HEK293 (cell line): ENCODE data around the gene DDX41.

Source experiments
- CTCF ChIA-PET: fragments of 350-600 bp; formaldehyde crosslinking; extraction: SDS; loops from one replicate; lab custom pipeline; 2021; ENCODE audit warnings: antibody characterized with exemption; lab: Yijun Ruan, JAX
- POLR2A ChIA-PET: fragments of 300-600 bp; formaldehyde crosslinking; extraction: SDS; loops from one replicate; lab custom pipeline; 2020; ENCODE audit warnings: antibody characterized with exemption, inconsistent platforms; lab: Yijun Ruan, JAX
- H3K27ac ChIP-seq: fragments of 200-500 bp; sonication (Bioruptor generic); 2 replicates; pipeline ENCODE4 v1.5.1; 2014; ENCODE audit warnings: low read depth, low read length, control low read depth, inconsistent platforms; ENCODE audit errors: extremely low read depth
- H3K36me3 ChIP-seq, 2 experiments: fragments of 200-500 bp in 1 of 2; sonication (Bioruptor generic) in 1 of 2; 1 replicate in 1 of 2; 2 replicates in 1 of 2; pipeline ENCODE4 v1.5.1; 2014 to 2017; ENCODE audit warnings: inconsistent platforms in 2 of 2, low read length in 2 of 2; ENCODE audit not compliant: control insufficient read depth in 2 of 2, insufficient read depth in 1 of 2
- H3K4me1 ChIP-seq: fragments of 200-500 bp; sonication (Bioruptor generic); 2 replicates; pipeline ENCODE4 v1.5.1; 2014; ENCODE audit warnings: mild to moderate bottlenecking, low read length, inconsistent platforms; ENCODE audit not compliant: control insufficient read depth, insufficient read depth
- H3K4me3 ChIP-seq: 2 replicates; pipeline ENCODE4 v1.5.1; 2011; ENCODE audit warnings: low read depth, mild to moderate bottlenecking, control low read depth, low read length, moderate library complexity
- H3K9me3 ChIP-seq: fragments of 200-500 bp; sonication (Bioruptor generic); 2 replicates; pipeline ENCODE4 v1.5.1; 2014; ENCODE audit warnings: low read depth, low read length, inconsistent platforms; ENCODE audit not compliant: control insufficient read depth, insufficient read depth
- EGR2 ChIP-seq: fragments of 450-650 bp; formaldehyde crosslinking; IDR thresholded peaks from 2 replicates; pipeline ENCODE4 v1.5.1; 2016; ENCODE audit warnings: low read depth, missing biosample characterization, missing genetic modification characterization
- TRIM28 ChIP-seq: IDR thresholded peaks from 2 replicates; pipeline ENCODE4 v1.6.1; 2011; ENCODE audit warnings: low read length, control low read depth, borderline replicate concordance
- ZFHX2 ChIP-seq: fragments of 450-650 bp; formaldehyde crosslinking; conservative IDR thresholded peaks from 2 replicates; pipeline ENCODE4 v1.5.1; 2016; ENCODE audit warnings: missing biosample characterization, missing genetic modification characterization
- ZIC2 ChIP-seq: fragments of 450-650 bp; formaldehyde crosslinking; IDR thresholded peaks from 2 replicates; pipeline ENCODE4 v1.5.1; 2016; ENCODE audit warnings: missing biosample characterization, missing genetic modification characterization
- ZNF146 ChIP-seq: fragments of 450-650 bp; formaldehyde crosslinking; IDR thresholded peaks from 2 replicates; pipeline ENCODE4 v1.5.1; 2016; ENCODE audit warnings: missing biosample characterization, missing genetic modification characterization
- ZNF155 ChIP-seq: fragments of 450-650 bp; formaldehyde crosslinking; IDR thresholded peaks from 2 replicates; pipeline ENCODE4 v1.5.1; 2016; ENCODE audit warnings: missing biosample characterization, missing genetic modification characterization
- ZNF184 ChIP-seq: fragments of 450-650 bp; IDR thresholded peaks from 2 replicates; pipeline ENCODE4 v1.5.1; 2018; ENCODE audit warnings: missing biosample characterization, mild to moderate bottlenecking, missing genetic modification characterization
- ZNF24 ChIP-seq: fragments of 450-650 bp; formaldehyde crosslinking; IDR thresholded peaks from 2 replicates; pipeline ENCODE4 v1.5.1; 2016; ENCODE audit warnings: missing biosample characterization, missing genetic modification characterization
- ZNF426 ChIP-seq: fragments of 450-650 bp; formaldehyde crosslinking; IDR thresholded peaks from 2 replicates; pipeline ENCODE4 v1.5.1; 2017; ENCODE audit warnings: missing biosample characterization, missing genetic modification characterization, mild to moderate bottlenecking, inconsistent platforms, moderate library complexity
- ZNF600 ChIP-seq: fragments of 450-650 bp; formaldehyde crosslinking; IDR thresholded peaks from 2 replicates; pipeline ENCODE4 v1.5.1; 2016; ENCODE audit warnings: missing biosample characterization, missing genetic modification characterization
- ZNF624 ChIP-seq: fragments of 450-650 bp; formaldehyde crosslinking; IDR thresholded peaks from 2 replicates; pipeline ENCODE4 v1.5.1; 2017; ENCODE audit warnings: missing biosample characterization, missing genetic modification characterization
- ZNF768 ChIP-seq: fragments of 450-650 bp; formaldehyde crosslinking; IDR thresholded peaks from 2 replicates; pipeline ENCODE4 v1.5.1; 2018; ENCODE audit warnings: missing biosample characterization, mild to moderate bottlenecking, missing genetic modification characterization

The DDX41 gene

DNA sequence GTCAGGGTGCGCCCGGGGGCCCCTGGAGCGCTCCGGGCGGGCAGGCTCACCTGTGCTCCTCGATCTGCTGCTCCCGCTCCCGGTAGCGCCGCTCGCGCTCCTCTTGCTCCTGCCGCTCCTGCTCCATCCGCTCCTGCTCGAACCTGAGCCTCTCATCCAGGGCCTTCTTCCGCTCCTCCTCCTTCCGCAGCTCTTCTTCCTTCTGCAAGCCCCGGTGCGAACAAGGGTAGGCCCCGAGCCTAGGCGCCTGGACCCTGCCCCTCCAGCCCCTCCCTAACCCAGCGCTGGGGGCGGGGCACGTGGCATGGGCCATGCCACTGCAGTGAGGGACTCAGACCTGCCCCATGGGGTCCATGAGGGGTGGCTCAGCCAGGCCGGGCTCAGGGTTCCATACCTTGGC, 49.9 kb downstream of the DDX41 start:
- CTCF ChIA-PET = interaction anchor here (1.3 kb wide), 1 partner anchor 11 kb away, joined by 5 read pairs; no protein-coding TSS in a partner anchor
- Histone ChIP-seq H3K27ac (no peak overlapping the region), H3K36me3 (peaks cover 15 to 75% of the 10 kb centered on the region in 2 experiments; a peak in 2 of 3 replicates)
- POLR2A ChIA-PET = interaction anchor here (1.2 to 2.0 kb wide), 3 partner anchors 9 to 31 kb away, joined by 3 to 8 read pairs (median 3); partner anchors contain the start of gene PDLIM7
- TF ChIP-seq ZNF24 (tag by site-specific recombination) = no peak
- TF ChIP-seq TRIM28 = no peak
- no peak for TF ChIP-seq ZNF768 (tag by site-specific recombination)
- TF ChIP-seq ZNF155 (tag by site-specific recombination) = no peak
- TF ChIP-seq, all 188 proteins: peak for 0
- no peaks in the 10 kb centered on the region for H3K4me1 ChIP-seq
- H3K4me3 ChIP-seq = no peak overlapping the region
- no peaks in the 10 kb centered on the region for H3K9me3 ChIP-seq

DNA sequence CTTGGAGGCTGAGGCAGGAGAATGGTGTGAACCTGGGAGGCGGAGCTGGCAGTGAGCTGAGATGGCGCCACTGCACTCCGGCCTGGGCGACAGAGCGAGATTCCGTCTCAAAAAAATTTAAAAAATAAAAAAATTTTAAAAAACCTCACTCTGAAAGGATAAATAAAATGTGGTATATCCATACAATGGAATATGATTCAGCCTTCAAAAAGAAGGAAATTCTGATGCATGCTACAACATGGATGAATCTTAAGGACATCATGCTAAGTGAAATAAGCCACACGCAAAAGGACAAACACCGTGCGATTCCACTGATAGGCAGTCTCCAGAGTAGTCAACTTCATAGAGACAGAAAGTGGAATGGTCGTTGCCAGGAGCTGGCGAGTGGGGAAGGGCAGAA, 51.7 kb downstream of the DDX41 start:
- POLR2A ChIA-PET = interaction anchor here (1.0 to 2.2 kb wide), 2 partner anchors 10 to 11 kb away, joined by 3 to 8 read pairs; no protein-coding TSS in a partner anchor
- no peaks in the 10 kb centered on the region for H3K4me1 ChIP-seq
- no peak overlapping the region for H3K27ac ChIP-seq
- peaks cover 19 to 73% of the 10 kb centered on the region in 2 experiments; a peak in 2 of 3 replicates for H3K36me3 ChIP-seq
- CTCF ChIA-PET = interaction anchor here (0.7 to 1.6 kb wide), 3 partner anchors 8 to 39 kb away, joined by 4 read pairs; no protein-coding TSS in a partner anchor
- TF ChIP-seq ZNF624 (tag by site-specific recombination) (no peak), ZNF184 (tag by site-specific recombination) (0 out of 2 replicates have a peak, but pooled peaks have one; percentile 12), ZNF146 (tag by site-specific recombination) (peak; percentile 65)
- H3K4me3 ChIP-seq = no peak overlapping the region
- no peaks in the 10 kb centered on the region for H3K9me3 ChIP-seq

DNA sequence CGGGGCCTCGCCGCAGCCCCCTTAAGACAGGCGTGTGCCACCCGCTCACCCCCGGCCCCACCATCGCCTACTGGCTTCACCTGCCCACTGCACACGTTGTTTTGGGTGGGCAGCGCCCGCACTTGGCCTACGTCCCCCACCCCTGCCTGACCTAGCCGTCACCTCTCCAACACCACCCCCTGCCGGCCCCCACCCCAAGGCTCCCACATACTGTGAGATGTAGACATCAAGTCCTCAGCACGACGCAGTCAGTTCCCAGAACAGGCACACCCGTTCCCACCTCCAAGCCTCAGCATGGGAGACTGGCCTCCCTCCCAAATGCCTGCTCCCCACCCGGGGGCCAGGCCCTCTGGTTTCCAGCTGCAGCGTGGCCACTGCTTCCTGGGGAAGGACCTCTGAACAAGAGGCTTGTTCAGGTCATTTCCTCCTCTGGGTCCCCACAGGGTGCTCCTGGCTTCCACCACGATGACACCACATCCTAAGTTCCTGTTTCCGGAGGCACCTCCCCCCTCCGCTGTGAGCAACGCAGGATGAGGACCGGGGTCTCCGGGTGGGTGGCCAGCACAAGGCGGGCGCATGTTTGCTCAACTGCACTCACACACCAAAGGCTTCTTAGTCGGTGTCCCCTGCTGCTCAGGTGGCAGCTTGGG, 54.6 kb downstream of the DDX41 start:
- no peak overlapping the region for H3K27ac ChIP-seq
- ChIA-PET CTCF (interaction anchor here (0.6 kb wide), 1 partner anchor 114 kb away, joined by 3 read pairs; no protein-coding TSS in a partner anchor), POLR2A (interaction anchor here (1.6 kb wide), 1 partner anchor 10 kb away, joined by 8 read pairs; no protein-coding TSS in a partner anchor)
- H3K36me3 ChIP-seq = peaks cover 19 to 76% of the 10 kb centered on the region in 2 experiments; a peak in 2 of 3 replicates
- no peaks in the 10 kb centered on the region for H3K9me3 ChIP-seq
- no peaks in the 10 kb centered on the region for H3K4me1 ChIP-seq
- no peak overlapping the region for H3K4me3 ChIP-seq
- peak; percentile 51; the same call in 1 of the 2 replicates for TF ChIP-seq ZFHX2 (tag by site-specific recombination)
- no peak for TF ChIP-seq ZNF426
- no peak for TF ChIP-seq ZNF600 (tag by site-specific recombination)
- TF ChIP-seq ZIC2 (tag by site-specific recombination) = peak; percentile 14; the same call in 1 of the 2 replicates
- peak; percentile 67 for TF ChIP-seq EGR2 (tag by site-specific recombination)
